ENCODE results near the gene SLC7A7.
"Not testable (repeated sequence)": the region's sequence is repeated elsewhere in the genome, so short reads cannot be mapped to it uniquely, and the experiment has no call there.

The SLC7A7 gene

GRCh38 chr14:22761734-22762133 lies 53.5 kb downstream of the SLC7A7 start:
- FAIRE-seq (no peak), DNase-seq (ENCODE audit: low spot score) (no peak)

GRCh38 chr14:22757972-22758650 lies 57.1 kb downstream of the SLC7A7 start:
- not testable (repeated sequence) for FAIRE-seq; DNase-seq (ENCODE audit: low spot score)

- no peak for DNase-seq (ENCODE audit: low spot score)
- no peak for FAIRE-seq
Measured at GRCh38 chr14:22753586-22753985, 61.6 kb downstream of the SLC7A7 start.

- DNase-seq (ENCODE audit: low spot score), result no peak
- FAIRE-seq, result no peak
Measured at GRCh38 chr14:22752422-22752821, 62.8 kb downstream of the SLC7A7 start.

- no peak for FAIRE-seq
- no peak for DNase-seq (ENCODE audit: low spot score)
Measured at GRCh38 chr14:22748631-22749068, 66.6 kb downstream of the SLC7A7 start.

GRCh38 chr14:22748206-22748605 lies 67.0 kb downstream of the SLC7A7 start:
- DNase-seq (ENCODE audit: low spot score), result no peak
- no peak for FAIRE-seq

- DNase-seq (ENCODE audit: low spot score), result no peak
- no peak for FAIRE-seq
Measured at GRCh38 chr14:22747769-22748168, 67.5 kb downstream of the SLC7A7 start.

GRCh38 chr14:22740020-22740419 lies 75.2 kb downstream of the SLC7A7 start:
- FAIRE-seq (no peak), DNase-seq (ENCODE audit: low spot score) (no peak)

- FAIRE-seq, result no peak
- DNase-seq (ENCODE audit: low spot score), result no peak
Measured at GRCh38 chr14:22739423-22739822, 75.8 kb downstream of the SLC7A7 start.

GRCh38 chr14:22737052-22737451 lies 78.2 kb downstream of the SLC7A7 start:
- FAIRE-seq, result peak; percentile 59

GRCh38 chr14:22736384-22736783 lies 78.9 kb downstream of the SLC7A7 start:
- not testable (repeated sequence) for FAIRE-seq; DNase-seq (ENCODE audit: low spot score)

More at GRCh38 chr14:22737052-22737451, 78.2 kb downstream of the SLC7A7 start:
- no peak for DNase-seq (ENCODE audit: low spot score)

GRCh38 chr14:22735096-22735495 lies 80.1 kb downstream of the SLC7A7 start:
- DNase-seq (ENCODE audit: low spot score) (no peak), FAIRE-seq (no peak)

- no peak for DNase-seq (ENCODE audit: low spot score)
- no peak for FAIRE-seq
Measured at GRCh38 chr14:22733829-22734228, 81.4 kb downstream of the SLC7A7 start.

- not testable (repeated sequence) for FAIRE-seq; DNase-seq (ENCODE audit: low spot score)
Measured at GRCh38 chr14:22732062-22732461, 83.2 kb downstream of the SLC7A7 start.

- no peak for DNase-seq (ENCODE audit: low spot score)
- FAIRE-seq, result no peak
Measured at GRCh38 chr14:22726012-22726411, 89.2 kb downstream of the SLC7A7 start.

- not testable (repeated sequence) for DNase-seq (ENCODE audit: low spot score); FAIRE-seq
Measured at GRCh38 chr14:22725374-22725773, 89.9 kb downstream of the SLC7A7 start.

- FAIRE-seq; DNase-seq (ENCODE audit: low spot score): not testable (repeated sequence)
Measured at GRCh38 chr14:22724847-22725246, 90.4 kb downstream of the SLC7A7 start.

GRCh38 chr14:22723815-22724214 lies 91.4 kb downstream of the SLC7A7 start:
- no peak for FAIRE-seq
- DNase-seq (ENCODE audit: low spot score), result no peak
